Activated CD4-positive, alpha-beta memory T cell treated with anti-CD3 and anti-CD28 coated beads, Interleukin-2, amount 10 ng/mL, durations not matched to agents 7 days and 5 days (primary cell): ENCODE measurements around the gene ABCC1. TPM values are rescaled to one million over a fixed set of nuclear protein-coding genes. Genes with fewer than 3 reads are reported as not detected.
A peak's percentile ranks its signal among the peaks of the same experiment; 100 is the strongest.

Experiments
- CTCF ChIA-PET: fragments of 350-600 bp; sonication (Branson Sonifier 250); formaldehyde crosslinking; loops from one replicate; lab custom pipeline; 2021; ENCODE audit warnings: antibody characterized with exemption, inconsistent platforms; lab: Charles Lee
- POLR2A ChIA-PET: fragments of 350-600 bp; sonication (Branson Sonifier 250); formaldehyde crosslinking; loops from one replicate; lab custom pipeline; 2021; ENCODE audit warnings: antibody characterized with exemption; lab: Charles Lee
- DNase-seq: peaks from one replicate; pipeline ENCODE4 v3.0.0-alpha.2; 2020
- H3K27ac Mint-ChIP-seq: one replicate; pipeline ENCODE4 v1.8.0; 2021; ENCODE audit warnings: mild to moderate bottlenecking, mixed read lengths
- H3K27me3 Mint-ChIP-seq: one replicate; pipeline ENCODE4 v1.8.0; 2021; ENCODE audit warnings: mixed read lengths
- H3K36me3 Mint-ChIP-seq: one replicate; pipeline ENCODE4 v1.8.0; 2021; ENCODE audit warnings: low read depth, mixed read lengths
- H3K4me1 Mint-ChIP-seq: one replicate; pipeline ENCODE4 v1.8.0; 2021; ENCODE audit warnings: mixed read lengths
- H3K4me3 Mint-ChIP-seq: one replicate; pipeline ENCODE4 v1.8.0; 2021; ENCODE audit warnings: mild to moderate bottlenecking, mixed read lengths
- H3K9me3 Mint-ChIP-seq: one replicate; pipeline ENCODE4 v1.8.0; 2021; ENCODE audit warnings: mixed read lengths
- total RNA-seq, 2 experiments: library from RNA; stranded (reverse); gene quantifications; one replicate each; pipeline ENCODE4 v1.2.3, GENCODE V29; 2021

Gene ABCC1
- total RNA-seq, 2 experiments from 2014 or later: 41.4 to 44.2 TPM

DNA sequence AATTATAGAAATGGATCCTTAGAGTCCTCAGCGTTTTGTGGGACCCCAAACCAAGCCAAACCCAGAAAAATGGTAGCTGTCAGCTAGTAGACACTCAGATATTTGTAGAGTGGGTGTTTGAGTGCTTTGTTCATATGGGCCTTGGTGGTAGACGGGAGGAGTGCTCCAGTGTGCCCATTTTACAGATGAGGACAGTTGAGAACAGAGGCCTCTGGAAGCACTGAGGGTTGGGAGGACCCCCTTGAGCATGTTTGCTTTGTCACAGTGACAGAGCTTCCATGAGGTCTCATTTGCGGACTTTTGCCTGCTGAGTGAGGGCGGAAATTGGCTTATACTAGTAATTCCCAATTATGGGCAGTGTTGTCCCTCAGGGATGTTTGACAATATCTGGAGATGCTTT, 162.2 kb downstream of the ABCC1 start:
- peaks cover 2% of the 10 kb centered on the region for H3K9me3 Mint-ChIP-seq
- peaks cover 57% of the 10 kb centered on the region for H3K36me3 Mint-ChIP-seq
- no peaks in the 10 kb centered on the region for H3K27me3 Mint-ChIP-seq
- H3K27ac Mint-ChIP-seq: no peak overlapping the region
- no peak overlapping the region for H3K4me3 Mint-ChIP-seq
- ChIA-PET POLR2A (no interaction called here), CTCF (no interaction called here)
- DNase-seq: no peak
- no peaks in the 10 kb centered on the region for H3K4me1 Mint-ChIP-seq

DNA sequence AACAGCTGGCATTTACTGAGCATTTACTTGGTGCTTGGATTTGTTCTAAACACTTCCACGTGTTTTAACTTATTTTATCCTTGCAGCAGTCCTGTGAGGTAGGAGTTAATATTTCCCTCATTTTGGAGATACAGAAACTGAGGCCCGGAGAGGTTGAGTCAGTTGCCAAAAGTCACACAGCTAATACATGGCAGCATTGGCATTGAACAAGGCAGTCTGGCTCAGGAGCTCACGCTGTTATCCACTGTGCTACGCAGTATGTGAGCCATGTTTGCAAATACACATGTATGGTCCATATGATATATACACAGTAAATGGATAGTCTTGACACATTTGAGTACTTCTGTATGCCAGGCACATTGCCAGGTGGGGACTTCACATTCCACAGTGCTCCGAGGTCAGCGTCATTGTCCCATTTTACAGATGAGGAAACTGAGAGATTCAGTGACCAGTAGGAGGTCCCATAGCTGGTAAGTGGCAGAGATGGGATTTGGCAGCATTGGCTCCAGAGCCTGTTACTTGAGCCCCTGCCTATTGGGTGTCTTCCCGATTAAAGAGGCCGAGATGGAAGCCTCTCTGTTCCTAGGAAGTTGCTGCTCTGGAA, 163.1 kb downstream of the ABCC1 start:
- no peaks in the 10 kb centered on the region for H3K27me3 Mint-ChIP-seq
- H3K4me1 Mint-ChIP-seq: no peaks in the 10 kb centered on the region
- H3K36me3 Mint-ChIP-seq: peaks cover 66% of the 10 kb centered on the region
- H3K27ac Mint-ChIP-seq: no peak overlapping the region
- H3K9me3 Mint-ChIP-seq: peaks cover 7% of the 10 kb centered on the region
- H3K4me3 Mint-ChIP-seq: no peak overlapping the region
- POLR2A ChIA-PET: no interaction called here
- no peak for DNase-seq
- CTCF ChIA-PET: no interaction called here

DNA sequence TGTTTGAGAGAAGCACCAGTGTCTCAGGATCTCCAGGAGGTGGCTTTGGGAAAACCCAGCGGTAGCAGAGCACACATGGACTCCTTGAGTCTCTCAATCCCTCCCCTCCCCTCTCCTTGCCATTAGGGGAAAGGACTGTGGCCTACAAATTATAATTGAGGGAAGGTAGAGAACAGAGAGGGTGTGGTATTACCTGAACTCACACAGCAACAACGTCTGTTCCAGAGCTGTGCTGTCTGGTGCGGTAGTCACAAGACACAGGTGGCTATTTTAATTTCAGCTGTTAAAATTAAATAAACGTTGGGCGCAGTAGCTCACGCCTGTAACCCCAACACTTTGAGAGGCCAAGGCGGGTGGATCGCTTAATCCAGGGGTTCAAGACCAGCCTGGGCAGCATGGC, 163.7 kb downstream of the ABCC1 start:
- Mint-ChIP-seq H3K9me3 (peaks cover 10% of the 10 kb centered on the region), H3K4me3 (no peak overlapping the region), H3K27me3 (no peaks in the 10 kb centered on the region), H3K27ac (no peak overlapping the region), H3K4me1 (no peaks in the 10 kb centered on the region), H3K36me3 (peaks cover 69% of the 10 kb centered on the region)
- CTCF ChIA-PET: no interaction called here
- DNase-seq: no peak
- POLR2A ChIA-PET: no interaction called here

DNA sequence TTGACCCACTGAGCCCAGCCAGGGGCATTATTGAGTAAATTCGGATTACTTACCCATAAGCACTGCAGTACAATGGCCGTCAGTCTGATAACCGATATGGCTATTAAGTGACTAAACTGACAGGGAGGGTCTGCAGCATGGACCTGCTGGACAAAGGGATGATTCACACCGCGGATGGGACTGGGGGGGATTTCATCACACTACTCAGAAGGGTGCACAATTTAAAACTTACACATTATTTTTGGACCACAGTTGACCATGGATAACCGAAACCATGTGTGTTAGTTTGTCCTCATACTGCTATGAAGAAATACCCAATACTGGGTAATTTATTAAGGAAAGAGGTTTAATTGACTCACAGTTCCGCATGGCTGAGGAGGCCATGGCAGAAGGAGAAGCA, 167.4 kb downstream of the ABCC1 start:
- Mint-ChIP-seq H3K9me3 (peaks cover 16% of the 10 kb centered on the region), H3K4me3 (no peak overlapping the region), H3K4me1 (peaks cover 10% of the 10 kb centered on the region), H3K27ac (no peak overlapping the region), H3K36me3 (peaks cover 88% of the 10 kb centered on the region), H3K27me3 (no peaks in the 10 kb centered on the region)
- DNase-seq: no peak
- ChIA-PET CTCF (no interaction called here), POLR2A (no interaction called here)

DNA sequence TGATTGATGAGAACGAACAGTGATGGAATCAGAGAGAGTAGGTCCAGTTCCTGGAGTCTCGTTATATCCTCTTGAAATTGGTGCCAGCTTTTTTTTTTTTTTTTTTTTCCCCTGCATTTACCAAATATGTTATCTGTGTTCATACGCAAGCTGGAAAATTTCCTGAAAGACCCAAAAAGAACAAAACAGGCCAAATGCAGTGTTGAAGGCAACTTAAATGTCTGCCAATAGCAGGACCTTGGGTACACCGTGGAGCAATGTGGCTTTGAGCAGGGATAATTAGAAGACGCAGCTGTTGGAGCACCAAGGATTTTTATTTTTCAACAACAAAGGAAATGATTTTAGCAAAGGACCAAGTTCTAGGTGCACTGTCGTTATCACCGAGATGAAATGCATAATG, 168.9 kb downstream of the ABCC1 start:
- POLR2A ChIA-PET: no interaction called here
- peaks cover 16% of the 10 kb centered on the region for H3K9me3 Mint-ChIP-seq

DNA sequence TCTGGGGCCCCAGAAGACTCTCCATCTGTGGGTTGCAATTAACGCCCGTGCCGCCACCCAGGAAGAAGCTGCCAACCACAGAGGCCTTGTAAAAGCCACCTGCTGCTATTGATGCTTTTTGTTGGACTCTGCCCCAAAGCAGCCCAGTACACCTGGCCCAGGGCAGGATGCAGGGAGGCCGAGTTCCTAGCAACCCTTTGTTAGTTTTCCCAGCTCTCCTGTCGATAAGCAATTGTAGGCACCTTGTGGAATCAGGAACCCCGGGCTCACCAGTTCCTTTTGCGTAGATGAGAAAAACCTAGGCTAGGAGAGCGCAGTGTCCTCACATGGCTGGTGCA, 170.6 kb downstream of the ABCC1 start:
- DNase-seq: no peak
- no peaks in the 10 kb centered on the region for H3K27me3 Mint-ChIP-seq
- POLR2A ChIA-PET: interaction anchor here (0.8 kb wide), 1 partner anchor 226 kb away, joined by 3 read pairs; no protein-coding TSS in a partner anchor
- no peak overlapping the region for H3K4me3 Mint-ChIP-seq
- peaks cover 24% of the 10 kb centered on the region for H3K9me3 Mint-ChIP-seq
- peaks cover 10% of the 10 kb centered on the region for H3K4me1 Mint-ChIP-seq
- CTCF ChIA-PET: no interaction called here
- no peak overlapping the region for H3K27ac Mint-ChIP-seq
- peaks cover 91% of the 10 kb centered on the region for H3K36me3 Mint-ChIP-seq

More for the DNA sequence above, 168.9 kb downstream of the ABCC1 start:
- CTCF ChIA-PET: no interaction called here
- DNase-seq: no peak
- Mint-ChIP-seq H3K36me3 (peaks cover 89% of the 10 kb centered on the region), H3K27ac (no peak overlapping the region), H3K4me3 (no peak overlapping the region), H3K4me1 (peaks cover 10% of the 10 kb centered on the region), H3K27me3 (no peaks in the 10 kb centered on the region)

DNA sequence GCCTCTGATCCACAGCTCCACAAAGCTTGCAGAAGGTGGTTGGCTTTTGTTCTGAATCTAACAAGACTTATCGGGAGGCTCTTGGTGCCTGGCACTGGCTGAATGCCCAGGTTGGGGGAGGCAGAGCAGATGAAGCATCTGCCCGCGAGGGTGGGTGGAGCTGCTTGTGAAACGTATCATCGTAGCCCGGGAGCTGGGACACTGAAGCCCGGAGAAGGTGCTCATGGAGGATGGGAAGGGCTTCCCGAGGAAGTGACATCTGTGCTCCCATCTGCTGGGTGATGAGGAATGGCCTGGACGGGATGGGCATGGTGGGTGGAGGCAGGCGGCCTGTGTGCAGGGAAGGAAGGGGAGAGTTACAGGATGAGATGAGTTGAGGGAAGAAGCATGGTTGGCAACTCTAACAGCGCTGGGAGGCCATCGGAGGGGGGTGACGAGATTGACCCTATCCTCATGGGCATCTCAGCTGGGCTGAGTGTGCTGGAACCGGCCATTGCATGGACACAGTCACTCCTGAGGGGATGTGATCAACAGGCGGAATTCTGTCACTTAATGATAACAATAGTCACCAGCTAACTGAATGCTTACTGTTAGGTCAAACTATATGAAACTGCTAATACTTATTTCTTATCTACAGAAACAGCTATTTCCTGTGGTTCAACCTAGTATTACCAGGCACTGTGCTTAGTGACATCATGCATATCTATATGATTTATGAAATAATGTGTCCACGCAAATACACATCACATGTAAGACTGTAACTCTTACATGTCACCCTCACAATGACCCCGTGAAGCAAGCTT, 171.2 kb downstream of the ABCC1 start:
- peaks cover 89% of the 10 kb centered on the region for H3K36me3 Mint-ChIP-seq
- H3K27ac Mint-ChIP-seq: no peak overlapping the region
- no peak overlapping the region for H3K4me3 Mint-ChIP-seq
- no peaks in the 10 kb centered on the region for H3K27me3 Mint-ChIP-seq
- H3K9me3 Mint-ChIP-seq: peaks cover 24% of the 10 kb centered on the region
- POLR2A ChIA-PET: interaction anchor here (0.8 kb wide), 1 partner anchor 226 kb away, joined by 3 read pairs; no protein-coding TSS in a partner anchor
- CTCF ChIA-PET: no interaction called here
- DNase-seq: no peak
- peaks cover 10% of the 10 kb centered on the region for H3K4me1 Mint-ChIP-seq

DNA sequence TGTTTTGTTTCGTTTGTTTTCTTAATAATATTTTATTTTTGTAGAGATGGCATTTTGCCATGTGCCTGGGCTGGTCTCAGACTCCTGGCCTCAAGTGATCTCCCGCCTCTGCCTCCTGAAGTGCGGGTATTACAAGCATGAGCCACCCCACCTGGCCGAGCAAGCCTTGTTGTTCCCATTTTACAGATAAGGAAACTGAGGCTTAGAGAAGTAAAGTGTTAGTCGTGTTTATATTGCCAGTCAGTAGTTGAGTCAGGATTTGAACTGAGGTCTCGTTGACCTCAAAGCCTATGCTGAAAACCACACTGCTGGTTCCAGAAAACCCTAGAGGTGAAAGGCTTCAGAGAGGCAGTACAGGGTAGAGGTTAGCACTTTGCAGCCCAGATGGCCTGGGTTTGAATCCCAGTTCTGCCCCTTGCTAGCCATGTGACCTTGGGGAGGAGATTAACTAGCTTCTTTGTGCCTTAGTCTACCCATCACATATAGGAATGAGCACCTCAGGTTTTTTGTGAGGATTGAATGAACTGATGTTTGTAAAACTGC, 171.8 kb downstream of the ABCC1 start:
- CTCF ChIA-PET: no interaction called here
- H3K27ac Mint-ChIP-seq: no peak overlapping the region
- no peak for DNase-seq

DNA sequence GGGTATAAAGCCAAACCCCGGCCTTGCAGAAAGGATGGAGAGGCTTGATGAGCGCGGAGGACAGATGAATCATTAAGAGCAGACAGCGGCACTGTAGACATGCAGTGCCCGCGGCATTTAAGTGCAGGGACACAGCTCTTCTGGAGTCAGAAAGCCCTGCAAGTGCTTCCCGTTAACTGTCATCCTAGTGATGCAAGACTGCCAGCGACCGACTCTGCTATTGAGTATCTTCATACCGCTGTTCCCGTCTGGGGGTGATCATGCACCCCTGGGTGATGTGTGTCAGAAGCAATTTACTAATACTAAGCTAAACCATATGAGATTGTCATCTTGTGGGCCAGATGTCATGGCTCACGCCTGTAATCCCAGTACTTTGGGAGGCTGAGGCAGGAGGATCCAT, 172.8 kb downstream of the ABCC1 start:
- peaks cover 86% of the 10 kb centered on the region for H3K36me3 Mint-ChIP-seq
- H3K4me1 Mint-ChIP-seq: peaks cover 10% of the 10 kb centered on the region
- ChIA-PET POLR2A (no interaction called here), CTCF (no interaction called here)
- DNase-seq: no peak
- no peak overlapping the region for H3K4me3 Mint-ChIP-seq
- no peaks in the 10 kb centered on the region for H3K27me3 Mint-ChIP-seq
- no peak overlapping the region for H3K27ac Mint-ChIP-seq
- peaks cover 17% of the 10 kb centered on the region for H3K9me3 Mint-ChIP-seq

More for the DNA sequence above, 171.8 kb downstream of the ABCC1 start:
- POLR2A ChIA-PET: no interaction called here
- Mint-ChIP-seq H3K9me3 (peaks cover 21% of the 10 kb centered on the region), H3K36me3 (peaks cover 90% of the 10 kb centered on the region), H3K4me3 (no peak overlapping the region), H3K4me1 (peaks cover 10% of the 10 kb centered on the region), H3K27me3 (no peaks in the 10 kb centered on the region)

DNA sequence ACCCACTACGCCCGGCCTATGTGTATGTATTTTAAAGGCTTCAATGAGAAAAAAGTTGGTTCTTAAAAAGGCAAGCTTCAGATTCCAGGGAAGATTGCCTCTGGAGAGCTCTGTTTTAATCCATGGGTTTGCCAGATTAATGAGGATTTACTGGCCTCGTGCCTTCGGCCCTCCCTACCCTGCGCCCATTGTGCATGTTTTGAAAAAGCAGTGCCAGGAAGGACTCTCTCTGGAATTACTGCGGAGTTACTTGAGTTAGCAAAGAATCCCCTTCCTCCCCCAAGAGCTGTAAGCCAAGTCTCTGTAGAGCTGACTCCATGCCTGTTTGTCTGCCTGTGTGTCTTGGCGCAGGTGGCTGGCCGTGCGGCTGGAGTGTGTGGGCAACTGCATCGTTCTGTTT, 175.0 kb downstream of the ABCC1 start:
- ChIA-PET CTCF (no interaction called here), POLR2A (no interaction called here)
- no peak overlapping the region for H3K27ac Mint-ChIP-seq
- H3K4me1 Mint-ChIP-seq: peaks cover 10% of the 10 kb centered on the region
- H3K4me3 Mint-ChIP-seq: no peak overlapping the region
- no peak for DNase-seq
- H3K36me3 Mint-ChIP-seq: peaks cover 70% of the 10 kb centered on the region
- H3K27me3 Mint-ChIP-seq: no peaks in the 10 kb centered on the region
- peaks cover 8% of the 10 kb centered on the region for H3K9me3 Mint-ChIP-seq

DNA sequence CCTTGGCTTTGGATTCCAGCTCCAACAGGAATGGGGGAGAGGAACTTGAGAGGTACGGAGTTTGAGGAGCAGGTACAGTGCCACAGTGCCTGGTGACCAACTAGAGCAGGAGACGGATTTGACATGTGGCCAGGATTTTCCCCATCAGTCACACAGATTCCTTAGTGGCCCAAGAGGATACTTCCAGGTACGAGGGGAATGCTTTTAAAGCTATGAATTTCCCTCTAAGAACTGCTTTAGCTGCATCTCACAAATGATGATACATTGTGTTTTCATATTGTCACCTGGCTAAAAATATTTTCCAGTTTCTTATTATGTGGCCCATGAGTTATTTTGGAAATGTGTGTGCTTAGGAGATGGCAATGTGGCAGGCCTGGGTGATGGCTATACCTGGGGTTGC, 175.6 kb downstream of the ABCC1 start:
- H3K9me3 Mint-ChIP-seq: peaks cover 8% of the 10 kb centered on the region
- H3K4me1 Mint-ChIP-seq: peaks cover 10% of the 10 kb centered on the region
- H3K27ac Mint-ChIP-seq: no peak overlapping the region
- ChIA-PET POLR2A (no interaction called here), CTCF (no interaction called here)
- H3K4me3 Mint-ChIP-seq: no peak overlapping the region
- no peak for DNase-seq
- peaks cover 65% of the 10 kb centered on the region for H3K36me3 Mint-ChIP-seq
- no peaks in the 10 kb centered on the region for H3K27me3 Mint-ChIP-seq

DNA sequence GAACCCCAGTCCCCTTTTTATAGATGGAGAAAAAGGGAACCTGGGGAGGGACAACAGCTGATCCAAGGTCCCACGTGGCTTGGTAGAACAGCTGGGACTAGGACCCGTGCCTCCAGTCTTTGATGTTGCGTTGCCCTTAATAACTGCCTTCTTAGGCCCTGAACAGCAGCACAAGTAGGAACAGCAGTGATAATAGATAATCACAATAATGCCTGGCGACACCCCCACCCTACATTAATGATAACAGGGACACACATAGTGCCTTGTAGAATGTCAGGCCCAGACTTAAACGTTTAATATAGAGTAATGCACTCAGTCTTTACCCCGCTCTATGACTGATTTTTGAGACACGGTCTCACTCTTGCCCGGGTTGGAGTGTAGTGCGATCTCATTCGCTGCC, 177.5 kb downstream of the ABCC1 start:
- peaks cover 8% of the 10 kb centered on the region for H3K9me3 Mint-ChIP-seq
- POLR2A ChIA-PET: no interaction called here
- no peak overlapping the region for H3K27ac Mint-ChIP-seq

DNA sequence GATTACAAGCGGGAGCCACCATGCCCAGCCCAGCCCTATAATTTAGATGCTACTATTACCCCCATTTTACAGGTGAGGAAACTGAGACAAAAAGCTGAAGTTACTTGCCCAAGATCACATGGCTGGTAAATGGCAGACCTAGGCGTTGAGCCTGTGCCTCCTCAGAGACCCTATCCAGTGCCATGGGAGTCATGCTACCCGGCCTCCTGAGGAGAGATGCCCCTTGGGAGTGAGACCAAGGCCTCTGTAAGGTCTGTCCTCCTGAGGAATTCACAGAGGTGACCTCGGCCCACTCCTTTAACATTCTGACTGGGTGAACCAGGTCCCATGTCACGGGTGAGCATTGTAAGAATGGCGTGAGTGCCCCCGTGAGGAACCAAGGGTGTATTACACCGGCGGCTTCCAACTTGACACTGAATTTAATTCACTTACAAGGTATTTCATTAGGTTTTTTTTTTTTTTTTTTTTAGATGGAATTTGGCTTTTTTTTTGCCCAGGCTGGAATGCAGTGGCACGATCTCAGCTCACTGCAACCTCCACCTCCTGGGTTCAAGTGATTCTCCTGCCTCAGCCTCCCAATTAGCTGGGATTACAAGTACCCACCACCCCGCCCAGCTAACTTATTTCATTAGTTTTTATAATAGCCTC, 178.2 kb downstream of the ABCC1 start:
- ChIA-PET POLR2A (no interaction called here), CTCF (interaction anchor here (0.6 to 2.2 kb wide), 23 partner anchors 9 to 485 kb away, joined by 3 to 8 read pairs (median 4); partner anchors contain the start of gene CEP20)
- peaks cover 50% of the 10 kb centered on the region for H3K36me3 Mint-ChIP-seq
- no peak overlapping the region for H3K27ac Mint-ChIP-seq
- H3K9me3 Mint-ChIP-seq: peaks cover 8% of the 10 kb centered on the region
- DNase-seq: peak; percentile 75
- no peak overlapping the region for H3K4me3 Mint-ChIP-seq
- no peaks in the 10 kb centered on the region for H3K4me1 Mint-ChIP-seq
- H3K27me3 Mint-ChIP-seq: no peaks in the 10 kb centered on the region

More for the DNA sequence above, 177.5 kb downstream of the ABCC1 start:
- H3K4me3 Mint-ChIP-seq: no peak overlapping the region
- no peaks in the 10 kb centered on the region for H3K4me1 Mint-ChIP-seq
- H3K36me3 Mint-ChIP-seq: peaks cover 57% of the 10 kb centered on the region
- H3K27me3 Mint-ChIP-seq: no peaks in the 10 kb centered on the region
- no peak for DNase-seq
- CTCF ChIA-PET: interaction anchor here (0.7 to 2.2 kb wide), 6 partner anchors 64 to 370 kb away, joined by 3 to 8 read pairs (median 4); partner anchors contain the start of gene CEP20
